Measurements from ENCODE around the gene SEMA5A. TPM values are rescaled to one million over a fixed set of nuclear protein-coding genes. Genes with fewer than 3 reads are reported as not detected.

SEMA5A gene
- total RNA-seq, 4 donors from 2014 or later = 15.0 to 81.0 (median 52.9) TPM

DNA sequence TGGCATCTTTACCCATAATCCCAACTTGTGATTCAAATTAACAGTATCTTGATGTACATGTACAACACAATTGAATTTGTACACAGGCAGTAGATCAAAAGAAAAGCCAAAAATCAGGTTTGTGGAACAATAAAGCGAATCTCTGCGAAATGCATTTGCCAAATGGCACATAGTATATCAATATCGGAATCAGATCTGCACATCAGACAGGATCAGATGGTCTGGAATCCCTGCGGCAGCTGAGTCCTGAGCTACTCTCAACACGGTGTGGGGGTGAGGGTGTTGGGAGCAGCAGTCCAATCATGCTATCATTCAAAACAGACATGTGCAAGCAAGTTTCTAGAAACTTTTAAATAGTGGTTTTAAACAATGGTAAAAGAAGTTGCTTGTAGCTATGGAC, 358.3 kb downstream of the SEMA5A start:
- Histone ChIP-seq H3K36me3 (peaks cover 0 to 5% (median 0%) of the 10 kb centered on the region in 4 donors), H3K27ac (no peak overlapping the region), H3K4me3 (no peak overlapping the region), H3K9me3 (no peaks in the 10 kb centered on the region), H3K4me1 (no peaks in the 10 kb centered on the region), H3K27me3 (no peaks in the 10 kb centered on the region)
- intact Hi-C loops (cut with DNase I; ENCODE audit: low total_unique reads) = no loop called here
- in situ Hi-C loops (cut with MboI; ENCODE audit: low pct_ligation_motif_present in 1 of 4, low pct_unique_long_range_greater_than_20kb in 1 of 4, low sequenced_read_pairs in 3 of 4) = no loop called here
- WGBS, 2 donors (ENCODE audit: low coverage in 1 of 2) = 86 to 94% methylated on average over 3 to 5 of the region's 5 CpGs
- TF ChIP-seq POLR2AphosphoS5 (IDR thresholded peaks at IDR 0.05) (no peak), EP300 (IDR thresholded peaks at IDR 0.05; ENCODE audit: low read depth) (no peak), POLR2A (IDR thresholded peaks at IDR 0.05) (no peak)
- TF ChIP-seq, protein P1, sequence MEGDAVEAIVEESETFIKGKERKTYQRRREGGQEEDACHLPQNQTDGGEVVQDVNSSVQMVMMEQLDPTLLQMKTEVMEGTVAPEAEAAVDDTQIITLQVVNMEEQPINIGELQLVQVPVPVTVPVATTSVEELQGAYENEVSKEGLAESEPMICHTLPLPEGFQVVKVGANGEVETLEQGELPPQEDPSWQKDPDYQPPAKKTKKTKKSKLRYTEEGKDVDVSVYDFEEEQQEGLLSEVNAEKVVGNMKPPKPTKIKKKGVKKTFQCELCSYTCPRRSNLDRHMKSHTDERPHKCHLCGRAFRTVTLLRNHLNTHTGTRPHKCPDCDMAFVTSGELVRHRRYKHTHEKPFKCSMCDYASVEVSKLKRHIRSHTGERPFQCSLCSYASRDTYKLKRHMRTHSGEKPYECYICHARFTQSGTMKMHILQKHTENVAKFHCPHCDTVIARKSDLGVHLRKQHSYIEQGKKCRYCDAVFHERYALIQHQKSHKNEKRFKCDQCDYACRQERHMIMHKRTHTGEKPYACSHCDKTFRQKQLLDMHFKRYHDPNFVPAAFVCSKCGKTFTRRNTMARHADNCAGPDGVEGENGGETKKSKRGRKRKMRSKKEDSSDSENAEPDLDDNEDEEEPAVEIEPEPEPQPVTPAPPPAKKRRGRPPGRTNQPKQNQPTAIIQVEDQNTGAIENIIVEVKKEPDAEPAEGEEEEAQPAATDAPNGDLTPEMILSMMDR (IDR thresholded peaks at IDR 0.05) = no peak
- no peak for DNase-seq

DNA sequence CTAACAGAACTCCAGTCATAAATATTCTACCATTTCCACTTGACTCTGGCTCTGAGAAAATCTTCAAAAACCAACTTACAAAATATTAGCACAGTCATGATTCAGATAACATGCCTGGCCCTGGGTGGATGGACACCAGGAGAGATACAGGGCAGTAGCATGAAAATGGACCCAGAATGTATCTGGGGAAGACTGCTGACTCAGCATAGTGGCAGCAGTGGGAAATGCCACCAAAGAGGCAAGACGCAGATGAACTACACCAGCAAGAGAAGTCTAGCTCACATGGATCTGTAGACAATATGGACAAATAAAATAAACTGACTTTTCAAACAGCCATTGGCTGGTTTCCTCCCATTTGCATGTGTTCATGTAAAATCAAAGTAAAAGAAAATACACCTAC, 359.8 kb downstream of the SEMA5A start:
- intact Hi-C loops (cut with DNase I; ENCODE audit: low total_unique reads) (no loop called here), in situ Hi-C loops (cut with MboI; ENCODE audit: low pct_ligation_motif_present in 1 of 4, low pct_unique_long_range_greater_than_20kb in 1 of 4, low sequenced_read_pairs in 3 of 4) (no loop called here)
- Histone ChIP-seq H3K27ac (no peak overlapping the region), H3K4me3 (no peak overlapping the region), H3K27me3 (no peaks in the 10 kb centered on the region), H3K4me1 (no peaks in the 10 kb centered on the region), H3K36me3 (peaks cover 0 to 5% (median 0%) of the 10 kb centered on the region in 4 donors), H3K9me3 (no peaks in the 10 kb centered on the region)
- WGBS, 2 donors (ENCODE audit: low coverage in 1 of 2) = 95% methylated on average over 1 of the region's 1 CpG; no CpG with 5 or more reads in 1 of the 2 donors
- DNase-seq = no peak
- TF ChIP-seq EP300 (IDR thresholded peaks at IDR 0.05; ENCODE audit: low read depth) (no peak), POLR2AphosphoS5 (IDR thresholded peaks at IDR 0.05) (no peak), POLR2A (IDR thresholded peaks at IDR 0.05) (no peak)
- TF ChIP-seq, protein P1 (IDR thresholded peaks at IDR 0.05) = no peak

DNA sequence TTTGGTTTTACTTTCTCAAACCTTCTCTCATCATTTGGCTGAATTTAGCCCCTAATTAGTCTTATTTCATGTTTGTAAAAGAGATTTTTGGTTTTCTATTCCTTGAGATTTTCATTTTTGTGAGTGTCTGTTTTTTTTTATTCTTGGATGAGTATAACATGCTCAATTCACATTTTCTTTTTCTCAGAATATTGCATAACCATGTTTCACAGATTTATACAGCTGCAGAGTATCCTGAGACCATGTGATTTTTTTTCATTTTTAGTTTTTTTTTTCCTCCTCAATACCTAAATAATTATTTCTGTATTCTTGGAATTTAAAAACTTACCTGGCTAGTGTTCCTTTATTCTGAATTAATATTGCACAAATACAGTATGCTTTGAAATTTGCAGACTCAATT, 361.9 kb downstream of the SEMA5A start:
- Histone ChIP-seq H3K4me1 (no peaks in the 10 kb centered on the region), H3K9me3 (no peaks in the 10 kb centered on the region), H3K36me3 (peaks cover 0 to 5% (median 0%) of the 10 kb centered on the region in 4 donors), H3K27me3 (no peaks in the 10 kb centered on the region), H3K4me3 (no peak overlapping the region), H3K27ac (no peak overlapping the region)
- TF ChIP-seq, protein P1 (IDR thresholded peaks at IDR 0.05) = no peak
- TF ChIP-seq POLR2A (IDR thresholded peaks at IDR 0.05) (no peak), EP300 (IDR thresholded peaks at IDR 0.05; ENCODE audit: low read depth) (no peak), POLR2AphosphoS5 (IDR thresholded peaks at IDR 0.05) (no peak)
- DNase-seq = no peak
- intact Hi-C loops (cut with DNase I; ENCODE audit: low total_unique reads) = no loop called here
- in situ Hi-C loops (cut with MboI; ENCODE audit: low pct_ligation_motif_present in 1 of 4, low pct_unique_long_range_greater_than_20kb in 1 of 4, low sequenced_read_pairs in 3 of 4) = no loop called here

DNA sequence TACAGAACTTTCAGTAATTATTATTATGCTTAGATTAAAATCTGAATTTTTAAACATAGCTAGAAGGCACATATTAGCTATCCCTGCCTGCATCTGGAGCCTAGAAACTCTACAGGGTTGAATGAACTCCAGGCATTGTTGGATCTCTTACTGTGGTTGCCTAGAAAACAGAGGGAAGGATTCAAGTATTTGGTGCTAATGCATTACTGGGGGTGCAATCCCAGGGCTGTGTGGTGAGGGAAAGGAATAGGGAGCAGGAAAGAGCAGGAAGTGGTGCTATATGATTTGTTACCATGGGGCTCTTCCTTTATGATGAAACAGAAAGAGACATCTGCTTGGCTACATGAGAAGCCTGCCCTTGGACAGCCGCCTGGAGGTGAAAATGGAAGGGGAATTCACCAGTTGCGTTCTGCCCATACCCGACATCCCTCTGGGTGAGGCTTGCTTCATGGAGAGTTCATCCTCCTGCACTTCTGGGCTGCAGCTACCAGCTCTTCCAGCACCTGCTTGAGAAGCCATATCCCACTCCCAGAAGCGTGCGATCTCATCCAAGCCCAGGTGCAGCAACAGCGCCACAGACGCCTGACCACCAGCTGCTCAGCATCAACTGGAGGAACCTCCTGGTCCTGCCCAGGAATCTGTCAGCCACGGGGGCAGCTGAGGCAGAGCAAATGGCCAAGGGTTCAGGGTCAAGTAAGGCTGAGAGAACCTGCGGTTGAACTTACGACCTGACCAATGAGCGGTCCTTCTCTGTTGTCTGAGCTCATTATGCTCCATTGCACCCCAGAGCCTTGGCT, 362.8 kb downstream of the SEMA5A start:
- no peaks in the 10 kb centered on the region for H3K4me1 ChIP-seq
- TF ChIP-seq, protein P1 (IDR thresholded peaks at IDR 0.05) = no peak
- no peak for TF ChIP-seq EP300 (IDR thresholded peaks at IDR 0.05; ENCODE audit: low read depth)
- TF ChIP-seq POLR2AphosphoS5 (IDR thresholded peaks at IDR 0.05) = no peak
- no peak for TF ChIP-seq POLR2A (IDR thresholded peaks at IDR 0.05)
- no peak for DNase-seq
- in situ Hi-C loops (cut with MboI; ENCODE audit: low pct_ligation_motif_present in 1 of 4, low pct_unique_long_range_greater_than_20kb in 1 of 4, low sequenced_read_pairs in 3 of 4) = no loop called here
- H3K9me3 ChIP-seq = no peaks in the 10 kb centered on the region
- no peak overlapping the region for H3K27ac ChIP-seq
- H3K36me3 ChIP-seq = peaks cover 0 to 5% (median 0%) of the 10 kb centered on the region in 4 donors
- no peaks in the 10 kb centered on the region for H3K27me3 ChIP-seq
- H3K4me3 ChIP-seq = no peak overlapping the region
- WGBS, 2 donors (ENCODE audit: low coverage in 1 of 2) = 88 to 100% methylated on average over 3 to 11 of the region's 11 CpGs
- intact Hi-C loops (cut with DNase I; ENCODE audit: low total_unique reads) = no loop called here
